NCI-H2029 treated with DMSO at 0.1 percent for 48 hours (cell line): ENCODE measurements around the gene PDLIM7.
A peak's percentile ranks its signal among the peaks of the same experiment; 100 is the strongest.

Experiments used
- DNase-seq: peaks from one replicate; lab custom pipeline; 2025; lab: John Stamatoyannopoulos, UW

The PDLIM7 gene

DNA sequence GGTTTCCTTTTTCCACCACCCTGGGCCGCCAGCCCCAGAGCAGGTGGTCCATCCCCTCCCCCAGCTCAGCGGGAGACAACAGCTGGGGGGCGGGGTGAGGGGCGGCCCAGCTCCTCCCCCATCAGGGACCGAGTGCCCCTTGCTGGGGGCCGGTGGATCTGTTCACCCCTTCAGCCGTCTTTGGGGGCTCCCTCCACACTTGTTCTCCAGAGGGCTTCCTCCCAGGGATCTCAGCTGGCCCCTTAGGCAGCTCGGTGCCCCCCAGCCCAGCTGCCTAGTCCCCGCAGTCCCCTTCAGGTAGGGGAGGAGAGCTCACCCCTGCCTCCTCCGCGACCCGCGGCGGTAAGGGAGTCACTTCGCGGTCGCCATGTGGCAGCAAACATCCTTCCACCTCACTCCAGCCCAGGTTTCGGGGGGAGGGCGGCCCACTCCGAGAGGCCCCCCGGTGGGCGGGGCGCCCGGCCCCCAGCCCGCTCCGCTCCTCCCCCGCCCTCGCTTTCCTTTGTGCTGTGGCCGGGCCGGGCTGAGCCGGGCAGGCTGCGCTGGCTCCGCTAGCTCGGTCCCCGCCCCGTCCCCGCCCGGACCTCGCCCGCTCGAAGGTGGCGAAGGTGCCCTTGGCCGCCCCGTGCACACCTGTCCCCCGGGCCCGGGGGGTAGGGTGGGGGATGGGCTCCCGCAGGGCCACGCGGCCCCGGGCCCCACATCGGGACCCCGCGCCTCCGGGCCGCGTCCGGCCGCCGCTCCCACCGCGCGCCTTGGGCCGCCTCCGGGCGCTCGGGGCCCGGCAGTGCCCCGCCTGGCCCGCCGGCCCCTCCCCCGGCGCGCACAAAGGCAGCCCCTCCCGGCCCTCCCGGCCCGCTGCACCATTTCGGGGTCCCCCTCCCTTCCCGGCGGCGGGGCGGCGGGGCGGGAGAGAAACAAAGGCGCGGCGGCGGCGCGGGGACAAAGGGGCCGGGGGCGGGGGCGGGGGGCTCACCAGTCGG, 24.7 kb downstream of the PDLIM7 start:
- DNase-seq, result no peak

DNA sequence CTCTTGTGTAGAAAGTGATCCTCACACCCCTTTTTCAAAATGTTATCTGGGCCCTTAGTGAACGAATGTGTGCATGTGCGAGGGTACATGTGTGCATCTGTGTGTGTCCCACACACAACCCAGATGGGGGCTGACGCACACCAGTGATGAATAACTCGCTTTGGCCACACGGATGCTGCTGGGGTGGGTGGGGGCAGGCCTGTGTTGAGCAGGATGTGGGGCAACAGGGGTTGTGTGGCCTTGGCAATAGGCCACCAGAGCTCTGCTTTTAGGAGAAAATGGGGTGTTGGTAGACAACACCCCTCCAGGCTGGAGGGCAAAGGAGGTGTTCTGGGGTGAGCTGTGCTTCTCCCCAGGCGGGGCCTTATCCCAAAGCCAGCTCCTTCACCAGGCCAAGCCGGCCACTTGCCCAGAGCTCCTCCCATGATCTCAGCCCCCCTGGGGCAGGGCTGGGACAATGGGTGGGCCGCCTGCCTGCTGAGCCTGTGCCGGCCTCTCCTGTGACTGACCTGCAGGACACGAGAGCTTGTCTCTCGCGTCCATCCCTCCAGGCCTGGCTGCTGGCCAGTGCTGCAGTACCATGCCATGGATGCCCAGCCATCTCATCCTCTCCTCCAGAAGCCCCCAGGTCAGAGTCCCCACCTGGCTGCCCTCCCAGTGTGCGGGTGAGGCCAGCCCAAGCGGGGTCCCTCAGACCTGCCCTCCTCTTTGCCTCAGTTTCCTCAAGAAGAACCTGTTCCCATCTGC, 25.6 kb downstream of the PDLIM7 start:
- no peak for DNase-seq

DNA sequence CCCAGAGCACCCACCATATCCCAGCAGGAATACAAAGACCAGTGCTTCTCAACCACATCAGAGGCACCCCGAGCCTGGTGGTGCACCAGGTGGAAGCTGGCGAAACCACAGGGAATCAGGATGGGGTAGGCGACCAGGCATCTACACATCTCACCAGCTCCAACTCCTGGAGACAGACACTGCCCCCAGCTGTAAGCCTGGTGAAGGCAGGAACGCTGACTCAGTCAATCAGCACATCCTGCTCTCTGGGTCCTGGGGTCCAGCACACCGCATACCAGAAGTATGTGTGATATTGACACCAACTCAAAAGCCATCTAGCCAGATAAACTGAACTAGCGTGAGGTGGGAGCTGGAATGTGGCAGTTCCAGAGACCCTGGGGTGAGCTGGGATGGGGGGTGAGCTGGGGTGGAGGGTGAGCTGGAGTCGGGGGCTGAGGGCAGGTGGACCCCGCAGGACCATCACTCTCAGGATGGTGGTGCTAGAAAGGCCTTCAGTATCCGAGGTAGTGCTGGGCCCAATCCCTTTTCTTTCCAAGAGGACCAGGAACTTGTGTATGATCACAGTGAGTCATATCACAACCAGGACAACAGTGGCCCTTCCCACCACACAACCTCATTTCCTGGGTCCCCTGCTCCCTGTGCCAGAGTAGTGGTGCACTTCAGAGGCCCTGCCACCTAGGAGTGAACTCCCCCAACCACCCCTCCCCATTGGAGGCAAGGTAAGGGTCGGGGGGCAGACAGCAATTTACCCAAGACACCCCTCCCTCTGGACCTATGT, 26.5 kb downstream of the PDLIM7 start:
- no peak for DNase-seq

DNA sequence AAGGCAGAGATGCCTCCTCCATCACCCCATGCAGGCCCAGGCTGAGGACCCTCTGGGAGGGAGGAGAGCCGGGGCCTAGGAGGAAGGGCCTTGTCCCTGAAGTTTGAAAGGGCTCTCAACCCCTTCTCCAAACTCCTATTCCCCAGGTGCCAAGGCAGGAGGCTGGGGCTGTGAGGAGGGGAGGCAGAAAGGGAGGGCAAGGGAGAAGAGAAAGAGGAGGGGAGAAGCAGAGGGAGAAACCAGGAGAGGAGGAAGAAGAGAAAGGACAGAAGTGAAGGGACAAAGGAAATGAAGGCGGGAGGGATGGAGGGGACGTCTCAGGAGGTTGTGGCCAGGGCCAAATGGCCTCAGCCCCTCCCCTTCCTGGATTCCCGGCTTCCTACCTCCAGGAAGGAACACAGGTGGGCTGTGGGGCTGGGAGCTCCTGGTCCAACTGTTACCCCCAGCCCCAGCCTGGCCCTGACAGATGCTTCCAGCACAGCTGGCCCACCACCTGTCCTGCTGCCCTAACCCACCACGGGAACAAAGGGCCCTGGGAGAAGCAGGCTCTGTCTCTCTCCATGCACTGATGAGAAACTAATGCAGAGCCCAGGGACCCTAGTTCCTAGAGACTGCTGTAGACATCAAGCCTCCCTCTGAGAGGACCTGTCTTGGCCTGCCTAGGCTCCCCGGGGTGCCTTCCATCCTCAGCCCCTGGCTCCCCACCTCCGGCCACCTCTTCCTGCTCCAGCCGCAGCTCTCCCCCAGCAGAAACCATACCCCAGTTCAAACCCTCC, 27.5 kb downstream of the PDLIM7 start:
- no peak for DNase-seq

DNA sequence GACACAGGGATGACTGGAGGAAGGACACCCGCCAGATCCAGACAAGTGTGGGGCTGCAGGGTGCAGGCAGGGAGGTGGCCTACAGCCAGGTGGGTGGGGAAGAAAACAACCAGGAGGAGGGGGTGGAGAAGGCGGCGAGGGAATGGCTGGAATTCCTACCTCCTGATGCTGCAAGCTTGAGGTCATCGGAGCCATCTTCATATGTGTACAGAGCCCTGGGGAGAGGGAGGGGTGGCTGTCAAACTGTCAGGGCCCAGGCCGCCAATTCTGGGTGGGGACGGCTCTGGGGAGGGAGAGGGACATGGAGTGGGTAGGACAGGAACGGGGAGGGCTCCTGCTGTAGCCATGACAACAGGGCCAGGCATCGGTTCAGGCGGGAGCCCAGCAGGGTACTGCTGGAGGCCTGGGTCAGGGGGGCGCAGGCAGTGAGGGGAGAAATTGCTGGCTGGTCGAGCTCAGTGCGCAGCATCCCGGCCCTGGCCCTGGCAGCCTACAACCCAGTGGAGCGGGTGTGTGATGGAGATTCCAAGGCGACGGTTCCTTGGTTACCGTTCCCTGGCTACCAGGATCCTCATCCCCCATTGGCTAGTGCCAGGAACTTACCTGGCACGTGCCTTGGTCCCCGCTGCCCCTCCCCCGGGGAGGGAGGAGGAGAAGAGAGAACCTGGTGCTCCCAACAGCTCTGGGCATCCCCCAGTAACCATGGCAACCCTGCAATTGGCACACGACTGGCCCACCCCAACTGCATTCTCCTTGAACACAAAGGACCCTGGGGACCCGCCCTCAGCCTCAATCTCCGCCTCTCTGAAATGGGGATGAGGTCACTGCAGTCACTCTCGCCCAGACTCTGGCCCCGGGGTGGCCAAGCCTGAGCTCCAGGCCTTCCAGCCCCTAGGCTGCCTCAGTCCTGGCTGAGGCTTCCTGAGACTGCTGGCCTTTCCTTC, 28.4 kb downstream of the PDLIM7 start:
- no peak for DNase-seq

DNA sequence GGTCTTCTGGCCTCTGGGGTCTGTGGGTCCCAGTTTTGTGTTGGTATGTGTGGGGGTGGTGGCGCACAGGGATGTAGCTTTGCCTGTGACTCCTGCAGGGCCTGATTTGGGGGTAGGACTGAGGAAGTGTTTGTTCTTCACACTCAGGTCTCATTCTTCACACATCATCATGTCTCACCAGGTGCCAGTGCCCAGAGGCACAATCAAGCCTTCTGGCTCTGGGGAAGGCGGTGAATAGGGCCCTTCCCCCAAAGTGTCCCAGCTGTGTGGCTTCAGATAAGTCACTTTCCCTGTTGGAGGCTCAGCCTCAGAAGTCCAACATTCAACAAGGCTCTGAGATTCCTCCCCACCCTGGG, 29.1 kb downstream of the PDLIM7 start:
- no peak for DNase-seq

DNA sequence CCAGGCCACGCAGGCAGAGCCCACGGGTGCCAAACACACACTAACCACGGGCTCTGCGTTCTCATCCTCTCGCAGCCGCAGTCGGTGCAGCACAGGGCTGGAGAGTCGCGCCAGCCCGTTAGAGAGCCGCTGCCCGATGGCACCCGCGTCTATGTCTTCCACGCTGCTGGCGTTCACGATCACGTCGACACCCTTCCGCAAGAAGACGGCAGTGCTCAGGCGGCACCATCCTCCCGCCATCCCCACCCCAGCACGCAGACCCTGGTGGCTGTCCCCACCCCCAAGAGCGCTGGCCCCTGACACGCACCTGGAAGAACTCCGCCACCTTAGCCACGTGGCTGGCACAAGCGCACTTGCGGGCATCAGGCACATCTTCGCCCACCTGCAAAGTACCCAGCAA, 30.0 kb downstream of the PDLIM7 start:
- no peak for DNase-seq

DNA sequence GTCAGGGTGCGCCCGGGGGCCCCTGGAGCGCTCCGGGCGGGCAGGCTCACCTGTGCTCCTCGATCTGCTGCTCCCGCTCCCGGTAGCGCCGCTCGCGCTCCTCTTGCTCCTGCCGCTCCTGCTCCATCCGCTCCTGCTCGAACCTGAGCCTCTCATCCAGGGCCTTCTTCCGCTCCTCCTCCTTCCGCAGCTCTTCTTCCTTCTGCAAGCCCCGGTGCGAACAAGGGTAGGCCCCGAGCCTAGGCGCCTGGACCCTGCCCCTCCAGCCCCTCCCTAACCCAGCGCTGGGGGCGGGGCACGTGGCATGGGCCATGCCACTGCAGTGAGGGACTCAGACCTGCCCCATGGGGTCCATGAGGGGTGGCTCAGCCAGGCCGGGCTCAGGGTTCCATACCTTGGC, 30.5 kb downstream of the PDLIM7 start:
- no peak for DNase-seq

DNA sequence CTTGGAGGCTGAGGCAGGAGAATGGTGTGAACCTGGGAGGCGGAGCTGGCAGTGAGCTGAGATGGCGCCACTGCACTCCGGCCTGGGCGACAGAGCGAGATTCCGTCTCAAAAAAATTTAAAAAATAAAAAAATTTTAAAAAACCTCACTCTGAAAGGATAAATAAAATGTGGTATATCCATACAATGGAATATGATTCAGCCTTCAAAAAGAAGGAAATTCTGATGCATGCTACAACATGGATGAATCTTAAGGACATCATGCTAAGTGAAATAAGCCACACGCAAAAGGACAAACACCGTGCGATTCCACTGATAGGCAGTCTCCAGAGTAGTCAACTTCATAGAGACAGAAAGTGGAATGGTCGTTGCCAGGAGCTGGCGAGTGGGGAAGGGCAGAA, 32.4 kb downstream of the PDLIM7 start:
- no peak for DNase-seq

DNA sequence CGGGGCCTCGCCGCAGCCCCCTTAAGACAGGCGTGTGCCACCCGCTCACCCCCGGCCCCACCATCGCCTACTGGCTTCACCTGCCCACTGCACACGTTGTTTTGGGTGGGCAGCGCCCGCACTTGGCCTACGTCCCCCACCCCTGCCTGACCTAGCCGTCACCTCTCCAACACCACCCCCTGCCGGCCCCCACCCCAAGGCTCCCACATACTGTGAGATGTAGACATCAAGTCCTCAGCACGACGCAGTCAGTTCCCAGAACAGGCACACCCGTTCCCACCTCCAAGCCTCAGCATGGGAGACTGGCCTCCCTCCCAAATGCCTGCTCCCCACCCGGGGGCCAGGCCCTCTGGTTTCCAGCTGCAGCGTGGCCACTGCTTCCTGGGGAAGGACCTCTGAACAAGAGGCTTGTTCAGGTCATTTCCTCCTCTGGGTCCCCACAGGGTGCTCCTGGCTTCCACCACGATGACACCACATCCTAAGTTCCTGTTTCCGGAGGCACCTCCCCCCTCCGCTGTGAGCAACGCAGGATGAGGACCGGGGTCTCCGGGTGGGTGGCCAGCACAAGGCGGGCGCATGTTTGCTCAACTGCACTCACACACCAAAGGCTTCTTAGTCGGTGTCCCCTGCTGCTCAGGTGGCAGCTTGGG, 35.3 kb downstream of the PDLIM7 start:
- no peak for DNase-seq

DNA sequence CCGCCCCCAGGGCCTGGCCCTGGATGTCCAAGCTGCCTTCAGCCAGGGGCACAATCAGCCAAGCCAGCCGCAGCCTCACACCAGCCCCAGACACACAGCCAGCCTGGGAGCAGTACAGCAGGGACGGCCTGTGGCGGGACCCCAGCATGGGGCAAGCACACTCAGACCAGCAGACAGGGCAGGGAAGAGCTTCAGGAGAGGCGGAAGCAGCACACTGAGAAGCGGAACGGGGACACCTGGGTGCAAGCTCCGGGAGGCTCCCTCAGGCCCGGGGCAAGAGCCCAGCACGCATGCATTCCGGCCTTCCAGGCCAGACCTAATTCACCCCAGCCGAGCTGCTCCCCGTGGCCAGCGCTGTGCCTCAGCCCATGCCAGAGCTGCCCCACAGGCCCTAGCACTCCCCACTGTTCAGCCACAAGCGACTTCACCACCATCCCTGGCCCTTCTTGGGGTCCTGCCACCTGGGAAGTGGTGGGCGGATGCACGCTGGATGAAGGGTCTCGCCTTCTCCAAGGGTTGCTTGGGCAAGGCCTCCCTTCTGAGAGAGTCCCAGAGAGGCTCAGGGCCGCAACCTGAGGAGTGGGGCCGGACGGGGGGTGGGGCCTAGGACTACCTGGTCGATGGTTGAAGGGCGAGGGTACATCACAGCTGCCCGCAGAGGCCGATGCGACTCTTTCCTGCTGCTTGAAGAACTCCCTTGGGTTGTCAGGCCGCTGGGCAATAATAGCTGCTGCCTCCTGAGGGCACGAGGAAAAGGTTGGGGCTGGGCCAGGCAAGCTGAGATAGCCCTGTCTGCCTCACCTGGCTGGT, 37.4 kb downstream of the PDLIM7 start:
- DNase-seq, result no peak

DNA sequence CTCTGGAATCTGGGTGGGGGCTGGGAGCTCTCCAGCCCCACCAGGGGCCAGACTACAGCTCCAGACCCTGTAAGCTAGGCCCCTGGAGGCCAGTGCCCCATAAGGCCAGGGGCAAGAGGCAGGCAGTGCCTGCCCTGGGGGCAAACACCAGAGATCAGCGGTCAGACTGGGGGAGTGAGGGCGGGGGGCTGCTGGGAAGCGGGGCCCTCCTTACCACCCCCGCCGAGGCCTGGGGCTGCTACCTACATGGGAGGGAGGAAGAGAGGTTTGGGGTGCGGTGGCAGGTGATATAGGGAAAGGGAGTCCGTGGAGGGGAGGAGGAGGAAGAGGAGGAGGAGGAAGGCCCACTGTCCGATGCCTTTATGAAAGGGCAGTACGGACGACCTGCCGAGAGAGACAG, 38.0 kb downstream of the PDLIM7 start:
- DNase-seq, result no peak

DNA sequence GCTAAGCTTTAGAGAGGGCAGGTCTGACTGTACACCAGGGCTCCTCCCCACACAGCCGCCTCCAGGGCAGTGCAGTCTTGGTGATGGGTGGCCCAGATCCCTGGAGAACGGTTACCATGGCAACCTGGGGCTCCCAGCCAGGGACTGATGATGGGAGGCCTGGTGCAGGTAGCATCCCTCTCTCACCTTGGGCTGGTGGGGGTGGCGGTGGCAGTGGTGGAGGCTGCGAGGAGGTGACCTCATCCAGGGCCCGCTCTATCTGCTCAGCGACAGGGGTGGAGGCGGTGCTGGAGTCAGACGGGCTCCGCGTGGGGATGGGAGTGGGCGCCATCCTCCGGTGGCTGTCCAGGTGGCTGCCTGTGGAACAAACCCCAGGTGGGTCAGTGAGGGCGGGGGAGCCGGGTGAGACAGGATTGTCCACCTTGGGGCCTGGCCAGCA, 38.5 kb downstream of the PDLIM7 start:
- DNase-seq, result no peak

DNA sequence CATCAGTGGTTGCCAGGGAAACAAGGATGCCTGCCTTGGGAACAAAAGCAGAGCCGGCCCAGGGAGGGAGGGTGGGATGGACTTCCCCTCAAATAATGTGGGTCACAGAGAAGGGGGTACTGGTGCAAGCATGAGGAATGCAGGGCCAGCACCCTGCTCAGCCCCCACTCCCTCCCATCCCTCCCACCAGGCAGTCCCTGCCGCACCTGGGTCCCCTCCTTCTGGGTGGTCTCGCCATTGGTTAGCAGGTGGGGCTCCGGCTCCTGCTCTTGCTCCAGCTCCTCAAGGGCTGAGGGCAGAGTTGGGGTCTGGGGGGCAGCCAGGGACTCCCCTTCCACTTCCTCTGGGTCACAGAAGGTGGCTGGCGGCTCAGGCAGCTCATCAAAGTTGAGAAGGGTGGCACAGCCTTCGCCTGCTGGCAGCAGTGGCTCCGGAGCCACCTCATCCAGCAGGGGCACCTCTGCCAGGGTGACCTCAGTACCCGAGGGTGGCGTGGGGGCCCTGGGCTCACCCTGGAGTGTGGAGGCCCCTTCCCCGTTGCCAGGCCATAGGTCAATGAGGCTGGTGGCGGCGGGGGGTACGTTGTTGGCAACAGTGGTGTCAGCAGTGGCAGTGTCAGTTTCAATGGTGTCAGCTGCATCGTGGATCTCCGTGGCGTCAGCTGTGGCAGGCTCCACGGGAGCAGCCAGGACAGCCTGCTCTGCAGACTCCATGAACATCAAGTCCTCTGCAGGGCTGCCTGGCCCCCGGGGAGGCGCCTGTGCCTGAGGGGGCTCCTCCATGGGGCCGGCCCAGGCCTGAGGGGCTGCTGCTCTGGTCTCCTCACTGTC, 39.3 kb downstream of the PDLIM7 start:
- no peak for DNase-seq

DNA sequence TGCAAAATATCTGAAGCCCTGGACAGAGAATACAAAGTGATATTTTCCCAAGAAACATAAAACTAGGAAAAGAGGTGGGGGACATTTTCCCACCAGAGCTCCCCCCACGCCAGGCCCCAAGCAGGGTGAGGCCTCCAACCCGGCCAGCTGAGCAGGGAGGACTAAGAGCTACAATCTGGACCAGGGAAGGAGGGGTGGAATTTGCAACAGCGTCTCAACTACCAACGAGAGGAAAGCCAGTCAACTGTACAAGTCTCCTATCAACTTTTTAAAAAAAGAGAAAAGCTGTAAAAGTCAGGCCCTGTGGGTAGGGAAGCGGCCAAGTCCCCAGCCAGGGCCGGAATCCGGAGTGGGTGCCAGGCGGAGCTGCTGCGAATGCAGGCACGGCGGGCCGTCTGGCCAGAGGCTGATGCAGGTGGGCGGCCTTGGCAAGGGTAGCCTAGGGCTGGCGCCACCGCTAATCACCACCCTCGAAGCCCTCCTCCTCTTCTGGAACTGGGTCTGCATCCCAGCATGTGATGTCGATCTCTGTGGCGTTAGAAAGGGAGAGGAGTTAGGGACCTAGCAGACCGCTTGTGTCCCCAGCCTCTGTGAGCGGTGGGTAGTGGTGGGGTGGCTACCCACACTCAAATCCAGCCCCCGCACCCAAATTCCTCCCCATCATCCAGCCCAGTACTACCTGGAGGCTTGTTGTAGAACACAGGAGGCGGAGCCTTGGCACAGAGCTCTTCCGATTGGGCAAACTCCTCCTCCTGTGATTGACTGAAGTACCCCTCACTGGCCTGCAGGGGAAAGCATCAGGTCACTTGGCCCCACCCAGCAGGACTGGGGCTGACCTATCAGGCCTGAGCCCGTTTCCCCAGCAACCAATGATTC, 40.2 kb downstream of the PDLIM7 start:
- peak; percentile 88 for DNase-seq

DNA sequence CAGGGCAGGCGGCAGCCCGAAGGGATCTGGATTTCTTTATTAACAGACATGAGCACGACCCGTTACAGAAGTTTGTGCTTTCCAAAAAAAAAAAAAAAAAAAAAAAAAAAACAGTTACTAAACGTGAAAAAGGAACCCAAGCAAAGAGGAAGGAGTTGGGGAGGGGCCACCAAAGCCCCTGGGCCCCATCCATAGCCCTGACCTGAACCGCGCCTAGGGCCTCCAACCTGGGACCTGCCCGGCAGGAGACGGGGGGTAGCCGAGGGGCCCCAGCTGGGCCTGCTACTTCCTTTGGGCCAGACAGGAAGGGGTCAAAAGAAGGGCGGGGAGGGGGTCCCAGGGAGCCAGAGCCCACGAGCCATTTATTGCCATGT, 40.8 kb downstream of the PDLIM7 start:
- no peak for DNase-seq
